Measurements from ENCODE around the gene TMEM150A.

GRCh38 chr2:85588236-85588635 lies 14.3 kb downstream of the TMEM150A start:
- TF ChIP-seq CTCF (IDR thresholded peaks at IDR 0.05) = no peak
- TF ChIP-seq JUN (IDR thresholded peaks at IDR 0.05) = no peak
- TF ChIP-seq, protein P1, sequence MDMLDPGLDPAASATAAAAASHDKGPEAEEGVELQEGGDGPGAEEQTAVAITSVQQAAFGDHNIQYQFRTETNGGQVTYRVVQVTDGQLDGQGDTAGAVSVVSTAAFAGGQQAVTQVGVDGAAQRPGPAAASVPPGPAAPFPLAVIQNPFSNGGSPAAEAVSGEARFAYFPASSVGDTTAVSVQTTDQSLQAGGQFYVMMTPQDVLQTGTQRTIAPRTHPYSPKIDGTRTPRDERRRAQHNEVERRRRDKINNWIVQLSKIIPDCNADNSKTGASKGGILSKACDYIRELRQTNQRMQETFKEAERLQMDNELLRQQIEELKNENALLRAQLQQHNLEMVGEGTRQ (IDR thresholded peaks at IDR 0.05) = no peak
- TF ChIP-seq POLR2A (IDR thresholded peaks at IDR 0.05; ENCODE audit: low read length) = no peak
- TF ChIP-seq, protein P2, sequence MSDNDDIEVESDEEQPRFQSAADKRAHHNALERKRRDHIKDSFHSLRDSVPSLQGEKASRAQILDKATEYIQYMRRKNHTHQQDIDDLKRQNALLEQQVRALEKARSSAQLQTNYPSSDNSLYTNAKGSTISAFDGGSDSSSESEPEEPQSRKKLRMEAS (IDR thresholded peaks at IDR 0.05) = no peak
- TF ChIP-seq RFX5 (IDR thresholded peaks at IDR 0.05) = no peak
- TF ChIP-seq CEBPB (IDR thresholded peaks at IDR 0.05) = no peak
- no peak for TF ChIP-seq BCL3 (IDR thresholded peaks at IDR 0.05)
- TF ChIP-seq RCOR1 (IDR thresholded peaks at IDR 0.05; ENCODE audit: low read depth, low read length) = no peak
- no peak for TF ChIP-seq FOSL2 (IDR thresholded peaks at IDR 0.05)
- no peak for TF ChIP-seq FOSL2 (CRISPR knock-in tag; IDR thresholded peaks at IDR 0.05)
- TF ChIP-seq MYC (IDR thresholded peaks at IDR 0.05; ENCODE audit: borderline replicate concordance, low read length) = no peak
- no peak for TF ChIP-seq FOXS1 (CRISPR knock-in tag; IDR thresholded peaks at IDR 0.05)
- TF ChIP-seq JUNB (IDR thresholded peaks at IDR 0.05) = no peak
- no peak for TF ChIP-seq EP300 (IDR thresholded peaks at IDR 0.05)
